ENCODE measurements around the gene LRP6. TPM values are rescaled to one million over a fixed set of nuclear protein-coding genes. Genes with fewer than 3 reads are reported as not detected.

Gene LRP6
- total and polyA plus RNA-seq, 5 donors from 2014 or later = 0.76 to 1.4 (median 1.3) TPM; not detected in 2

DNA sequence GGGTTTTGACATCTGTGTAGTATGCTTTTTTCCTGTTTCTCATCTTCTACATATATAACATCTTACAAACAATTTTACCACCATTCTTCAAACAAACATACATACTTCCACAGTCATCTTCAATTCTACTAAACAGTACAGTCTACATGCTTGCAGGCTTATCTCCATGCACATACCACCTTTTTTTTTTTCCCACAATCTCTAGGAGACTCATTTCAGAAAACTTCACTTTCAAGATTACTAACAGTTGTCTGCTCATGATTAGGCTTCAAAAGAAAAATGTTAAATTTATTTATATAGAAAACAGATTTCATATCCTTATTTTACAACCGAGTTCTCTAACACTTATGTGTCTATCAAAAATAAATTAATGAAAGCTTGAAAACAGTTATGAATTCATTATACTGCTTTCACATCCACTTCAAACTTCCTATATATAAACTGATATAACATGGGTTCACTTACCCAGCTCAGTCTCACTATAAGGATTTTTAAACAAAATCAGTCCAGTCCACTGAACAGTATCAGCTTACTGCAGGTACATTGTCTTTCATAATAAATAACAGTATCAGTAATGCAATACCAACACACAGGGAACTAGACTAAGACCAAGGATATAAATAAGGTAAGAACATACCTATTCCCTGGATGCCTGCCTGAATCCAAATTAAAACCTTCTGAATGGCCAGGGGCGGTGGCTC lies 42.5 kb downstream of the LRP6 start:
- no peak overlapping the region for H3K4me3 Mint-ChIP-seq
- no peaks in the 10 kb centered on the region for H3K9me3 ChIP-seq (ENCODE audit: control insufficient read depth in 2 of 2, low read length in 2 of 2)
- H3K4me1 Mint-ChIP-seq = no peaks in the 10 kb centered on the region
- ATAC-seq (ENCODE audit: low read depth in 2 of 2) (no peak), DNase-seq (no peak)
- peaks cover 37% of the 10 kb centered on the region for H3K27me3 Mint-ChIP-seq
- H3K27ac ChIP-seq (ENCODE audit: insufficient read depth, low read length, poor library complexity, severe bottlenecking) = no peak overlapping the region
- no peaks in the 10 kb centered on the region for H3K36me3 Mint-ChIP-seq
- H3K4me1 ChIP-seq (ENCODE audit: control insufficient read depth, insufficient read depth, low read length, poor library complexity, severe bottlenecking) = no peaks in the 10 kb centered on the region
- H3K9me3 Mint-ChIP-seq = peaks cover 0 to 5% (median 2%) of the 10 kb centered on the region in 7 donors
- H3K27me3 ChIP-seq (ENCODE audit: control insufficient read depth, insufficient read depth, low read length) = peaks cover 2% of the 10 kb centered on the region
- no peak overlapping the region for H3K27ac Mint-ChIP-seq
- no peaks in the 10 kb centered on the region for H3K36me3 ChIP-seq (ENCODE audit: control insufficient read depth, insufficient read depth, low read length)
- H3K4me3 ChIP-seq (ENCODE audit: low read depth, low read length) = no peak overlapping the region

DNA sequence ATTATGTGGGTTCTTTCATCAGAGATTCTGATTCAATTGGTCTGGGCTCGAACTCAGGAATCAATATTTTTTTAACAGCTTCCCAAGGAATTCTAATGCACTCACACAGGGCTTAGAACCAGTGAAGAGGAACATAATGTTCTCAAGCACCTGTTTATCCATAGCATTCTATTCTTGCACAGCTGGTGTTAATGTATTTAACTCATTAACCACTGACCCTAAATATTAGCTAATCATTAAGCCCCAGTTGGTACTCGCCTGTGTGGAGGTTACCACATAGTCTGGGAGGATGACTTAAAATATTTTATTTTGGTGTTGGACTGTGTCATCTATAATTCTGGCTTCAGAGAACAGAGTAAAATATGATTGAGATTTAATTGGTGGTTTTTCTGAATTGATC lies 45.3 kb downstream of the LRP6 start:
- Histone ChIP-seq H3K36me3 (ENCODE audit: control insufficient read depth, insufficient read depth, low read length) (no peaks in the 10 kb centered on the region), H3K9me3 (ENCODE audit: control insufficient read depth in 2 of 2, low read length in 2 of 2) (no peaks in the 10 kb centered on the region), H3K27ac (ENCODE audit: insufficient read depth, low read length, poor library complexity, severe bottlenecking) (no peak overlapping the region), H3K4me1 (ENCODE audit: control insufficient read depth, insufficient read depth, low read length, poor library complexity, severe bottlenecking) (no peaks in the 10 kb centered on the region), H3K4me3 (ENCODE audit: low read depth, low read length) (no peak overlapping the region), H3K27me3 (ENCODE audit: control insufficient read depth, insufficient read depth, low read length) (peaks cover 2% of the 10 kb centered on the region)
- ATAC-seq (ENCODE audit: low read depth in 2 of 2) (no peak), DNase-seq (no peak)
- H3K4me3 Mint-ChIP-seq = no peak overlapping the region
- no peaks in the 10 kb centered on the region for H3K36me3 Mint-ChIP-seq
- H3K9me3 Mint-ChIP-seq = peaks cover 0 to 5% (median 2%) of the 10 kb centered on the region in 7 donors
- H3K27me3 Mint-ChIP-seq = peaks cover 40% of the 10 kb centered on the region
- H3K27ac Mint-ChIP-seq = no peak overlapping the region
- H3K4me1 Mint-ChIP-seq = peaks cover 0 to 2% (median 0%) of the 10 kb centered on the region in 4 donors

DNA sequence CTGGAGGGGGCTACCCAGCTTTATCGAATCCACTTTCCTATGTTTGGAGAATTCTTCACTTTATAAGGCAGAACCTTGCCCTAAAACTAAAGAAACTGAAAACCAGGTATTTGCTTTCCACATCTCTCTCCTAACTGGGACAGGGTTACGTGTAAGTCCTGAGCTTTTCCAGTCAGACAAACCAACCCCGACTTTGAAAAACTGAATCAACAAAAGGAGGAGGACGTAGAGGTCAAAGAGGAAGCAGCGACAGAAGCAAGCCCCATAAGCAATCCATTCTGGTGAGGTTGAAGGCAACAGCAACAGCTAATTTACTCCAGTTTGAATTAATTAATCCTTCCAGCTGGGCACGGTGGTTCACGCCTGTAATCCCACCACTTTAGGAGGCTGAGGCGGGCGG lies 47.2 kb downstream of the LRP6 start:
- Histone ChIP-seq H3K27ac (ENCODE audit: insufficient read depth, low read length, poor library complexity, severe bottlenecking) (no peak overlapping the region), H3K27me3 (ENCODE audit: control insufficient read depth, insufficient read depth, low read length) (peaks cover 5% of the 10 kb centered on the region), H3K36me3 (ENCODE audit: control insufficient read depth, insufficient read depth, low read length) (no peaks in the 10 kb centered on the region), H3K4me3 (ENCODE audit: low read depth, low read length) (no peak overlapping the region), H3K4me1 (ENCODE audit: control insufficient read depth, insufficient read depth, low read length, poor library complexity, severe bottlenecking) (no peaks in the 10 kb centered on the region), H3K9me3 (ENCODE audit: control insufficient read depth in 2 of 2, low read length in 2 of 2) (no peaks in the 10 kb centered on the region)
- DNase-seq (no peak), ATAC-seq (ENCODE audit: low read depth in 2 of 2) (no peak)
- Mint-ChIP-seq H3K4me3 (no peak overlapping the region), H3K27me3 (peaks cover 39% of the 10 kb centered on the region), H3K36me3 (no peaks in the 10 kb centered on the region), H3K4me1 (peaks cover 0 to 4% (median 2%) of the 10 kb centered on the region in 4 donors), H3K9me3 (peaks cover 0 to 3% (median 0%) of the 10 kb centered on the region in 7 donors), H3K27ac (no peak overlapping the region)

DNA sequence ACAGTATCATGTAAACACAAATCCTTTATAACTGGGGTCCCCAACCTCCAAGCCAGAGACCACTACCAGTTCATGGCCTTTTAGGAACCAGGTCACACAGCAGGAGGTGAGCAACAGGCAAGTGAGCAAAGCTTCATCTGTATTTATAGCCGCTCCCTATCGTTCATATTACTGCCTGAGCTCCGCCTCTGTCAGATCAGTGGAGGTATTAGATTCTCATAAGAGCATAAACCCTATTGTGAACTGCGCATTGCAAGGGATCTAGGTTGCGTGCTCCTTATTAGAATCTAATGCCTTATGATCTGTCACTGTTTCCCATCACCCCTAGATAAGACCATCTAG lies 49.9 kb downstream of the LRP6 start:
- Mint-ChIP-seq H3K4me1 (peaks cover 0 to 6% (median 2%) of the 10 kb centered on the region in 4 donors), H3K36me3 (no peaks in the 10 kb centered on the region), H3K27me3 (peaks cover 51% of the 10 kb centered on the region), H3K9me3 (peaks cover 0 to 3% (median 0%) of the 10 kb centered on the region in 7 donors), H3K27ac (no peak overlapping the region), H3K4me3 (no peak overlapping the region)
- H3K4me3 ChIP-seq (ENCODE audit: low read depth, low read length) = no peak overlapping the region
- no peak for ATAC-seq (ENCODE audit: low read depth in 2 of 2)
- peaks cover 5% of the 10 kb centered on the region for H3K27me3 ChIP-seq (ENCODE audit: control insufficient read depth, insufficient read depth, low read length)
- H3K9me3 ChIP-seq (ENCODE audit: control insufficient read depth in 2 of 2, low read length in 2 of 2) = no peaks in the 10 kb centered on the region
- no peaks in the 10 kb centered on the region for H3K36me3 ChIP-seq (ENCODE audit: control insufficient read depth, insufficient read depth, low read length)
- no peak for DNase-seq
- H3K4me1 ChIP-seq (ENCODE audit: control insufficient read depth, insufficient read depth, low read length, poor library complexity, severe bottlenecking) = no peaks in the 10 kb centered on the region
- H3K27ac ChIP-seq (ENCODE audit: insufficient read depth, low read length, poor library complexity, severe bottlenecking) = no peak overlapping the region

DNA sequence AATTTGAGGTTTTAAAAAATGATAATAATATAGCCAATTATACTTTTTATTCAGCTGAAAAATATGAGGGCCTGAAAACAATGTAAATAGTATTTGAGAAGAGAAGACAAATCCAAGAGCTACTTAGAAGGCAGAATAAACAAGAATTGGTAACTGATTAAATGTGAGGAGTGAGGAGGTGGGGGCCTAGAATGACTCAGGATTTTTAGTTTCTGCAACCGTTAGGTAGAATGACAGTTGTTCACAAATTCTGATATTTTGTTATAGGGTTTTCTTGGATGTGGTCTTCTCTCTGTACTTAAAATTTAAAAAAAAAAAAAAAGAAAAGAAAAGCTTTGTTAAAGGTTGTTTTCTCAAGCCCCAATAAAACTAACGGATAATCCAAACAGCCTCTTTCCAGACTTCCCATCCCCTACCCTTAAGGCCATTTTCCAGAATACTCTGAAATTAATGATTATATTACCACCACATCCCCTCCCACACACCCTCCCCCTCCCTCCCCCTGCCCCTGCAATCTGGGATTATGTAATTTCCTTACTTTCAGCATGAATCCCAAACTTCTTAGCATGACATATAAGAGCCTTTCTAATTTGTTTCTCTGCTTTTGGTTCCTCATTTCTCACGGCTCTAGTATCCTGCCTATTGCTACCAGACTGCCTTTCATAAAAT lies 50.4 kb downstream of the LRP6 start:
- H3K4me1 ChIP-seq (ENCODE audit: control insufficient read depth, insufficient read depth, low read length, poor library complexity, severe bottlenecking) = no peaks in the 10 kb centered on the region
- no peaks in the 10 kb centered on the region for H3K9me3 ChIP-seq (ENCODE audit: control insufficient read depth in 2 of 2, low read length in 2 of 2)
- H3K27me3 ChIP-seq (ENCODE audit: control insufficient read depth, insufficient read depth, low read length) = peaks cover 6% of the 10 kb centered on the region
- peaks cover 53% of the 10 kb centered on the region for H3K27me3 Mint-ChIP-seq
- H3K4me1 Mint-ChIP-seq = peaks cover 0 to 6% (median 2%) of the 10 kb centered on the region in 4 donors
- ATAC-seq (ENCODE audit: low read depth in 2 of 2) (no peak), DNase-seq (no peak)
- H3K4me3 Mint-ChIP-seq = no peak overlapping the region
- H3K36me3 ChIP-seq (ENCODE audit: control insufficient read depth, insufficient read depth, low read length) = no peaks in the 10 kb centered on the region
- H3K27ac ChIP-seq (ENCODE audit: insufficient read depth, low read length, poor library complexity, severe bottlenecking) = no peak overlapping the region
- peaks cover 0 to 3% (median 0%) of the 10 kb centered on the region in 7 donors for H3K9me3 Mint-ChIP-seq
- no peak overlapping the region for H3K4me3 ChIP-seq (ENCODE audit: low read depth, low read length)
- no peak overlapping the region for H3K27ac Mint-ChIP-seq
- H3K36me3 Mint-ChIP-seq = no peaks in the 10 kb centered on the region

DNA sequence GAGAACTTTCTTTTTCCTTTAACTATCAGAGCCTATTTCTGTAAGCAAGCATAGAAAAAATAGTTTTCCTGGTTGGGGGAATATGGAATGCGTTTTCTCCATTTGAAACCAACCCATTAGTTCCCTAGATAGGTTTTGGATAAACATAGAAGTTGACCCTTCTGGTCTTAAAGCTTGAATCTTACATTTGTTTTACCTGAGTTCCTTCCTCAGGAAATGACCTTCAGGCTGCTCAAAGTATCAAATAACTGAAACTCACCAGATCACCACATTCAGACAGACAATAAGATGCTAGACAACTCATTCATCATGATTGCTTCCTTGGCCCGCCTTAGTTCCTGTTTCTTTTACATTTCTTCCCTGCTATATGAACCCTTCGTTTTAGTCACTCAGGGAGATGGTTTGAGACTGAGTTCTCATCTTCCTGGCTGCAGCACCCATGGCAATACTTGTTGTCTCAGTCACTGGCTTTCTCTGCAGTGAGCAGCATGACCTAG lies 52.2 kb downstream of the LRP6 start:
- Mint-ChIP-seq H3K27ac (no peak overlapping the region), H3K9me3 (peaks cover 0 to 3% (median 0%) of the 10 kb centered on the region in 7 donors), H3K4me1 (peaks cover 0 to 13% (median 5%) of the 10 kb centered on the region in 4 donors), H3K36me3 (no peaks in the 10 kb centered on the region), H3K27me3 (peaks cover 47% of the 10 kb centered on the region), H3K4me3 (no peak overlapping the region)
- Histone ChIP-seq H3K4me1 (ENCODE audit: control insufficient read depth, insufficient read depth, low read length, poor library complexity, severe bottlenecking) (no peaks in the 10 kb centered on the region), H3K27me3 (ENCODE audit: control insufficient read depth, insufficient read depth, low read length) (peaks cover 7% of the 10 kb centered on the region), H3K36me3 (ENCODE audit: control insufficient read depth, insufficient read depth, low read length) (no peaks in the 10 kb centered on the region), H3K4me3 (ENCODE audit: low read depth, low read length) (no peak overlapping the region), H3K27ac (ENCODE audit: insufficient read depth, low read length, poor library complexity, severe bottlenecking) (no peak overlapping the region), H3K9me3 (ENCODE audit: control insufficient read depth in 2 of 2, low read length in 2 of 2) (no peaks in the 10 kb centered on the region)
- ATAC-seq (ENCODE audit: low read depth in 2 of 2) = no peak
- DNase-seq = peak in 1 of 3 donors; percentile 4

DNA sequence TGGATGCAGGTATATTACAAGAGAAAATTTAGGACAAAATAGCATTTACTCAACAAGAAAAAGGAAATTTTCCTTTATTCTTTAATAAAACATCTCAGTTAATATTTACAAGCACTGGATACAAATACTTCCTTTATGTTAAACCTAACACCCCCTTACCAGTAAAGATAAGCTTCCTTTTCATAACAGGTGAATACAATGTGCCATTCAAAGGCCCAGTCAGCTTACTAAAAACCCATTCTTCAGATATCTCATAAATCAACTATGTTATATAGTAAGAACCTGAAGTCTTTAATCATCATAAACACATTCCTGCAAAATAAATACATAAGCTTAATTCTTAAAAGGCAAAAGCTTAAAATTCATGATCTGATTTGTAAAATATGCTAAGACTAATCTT lies 52.6 kb downstream of the LRP6 start:
- H3K4me1 ChIP-seq (ENCODE audit: control insufficient read depth, insufficient read depth, low read length, poor library complexity, severe bottlenecking) = no peaks in the 10 kb centered on the region
- ATAC-seq (ENCODE audit: low read depth in 2 of 2) = no peak
- Mint-ChIP-seq H3K27ac (no peak overlapping the region), H3K9me3 (peaks cover 0 to 3% (median 0%) of the 10 kb centered on the region in 7 donors), H3K4me3 (no peak overlapping the region), H3K36me3 (no peaks in the 10 kb centered on the region), H3K4me1 (peaks cover 0 to 13% (median 5%) of the 10 kb centered on the region in 4 donors), H3K27me3 (peaks cover 45% of the 10 kb centered on the region)
- no peaks in the 10 kb centered on the region for H3K36me3 ChIP-seq (ENCODE audit: control insufficient read depth, insufficient read depth, low read length)
- peaks cover 8% of the 10 kb centered on the region for H3K27me3 ChIP-seq (ENCODE audit: control insufficient read depth, insufficient read depth, low read length)
- no peak overlapping the region for H3K4me3 ChIP-seq (ENCODE audit: low read depth, low read length)
- no peaks in the 10 kb centered on the region for H3K9me3 ChIP-seq (ENCODE audit: control insufficient read depth in 2 of 2, low read length in 2 of 2)
- no peak for DNase-seq
- H3K27ac ChIP-seq (ENCODE audit: insufficient read depth, low read length, poor library complexity, severe bottlenecking) = no peak overlapping the region

Data from CD4-positive, CD25-positive, alpha-beta regulatory T cell (primary cell).